HG03139 (cell line): Measurements from ENCODE around the gene MAGED2.
"Not testable (repeated sequence)": the region's sequence is repeated elsewhere in the genome, so short reads cannot be mapped to it uniquely, and the experiment has no call there.

Experiments used
- ATAC-seq: cut with Tn5 transposase; IDR thresholded peaks from one replicate; pipeline ENCODE4 v1.9.1; 2021; ENCODE audit not compliant: unreplicated experiment

Gene MAGED2

GRCh38 chrX:54817220-54817820, 9.8 kb downstream of the MAGED2 start:
- no peak for ATAC-seq

GRCh38 chrX:54818221-54818620, 10.7 kb downstream of the MAGED2 start:
- no peak for ATAC-seq

GRCh38 chrX:54819201-54819600, 11.7 kb downstream of the MAGED2 start:
- no peak for ATAC-seq

- ATAC-seq: no peak
Measured at GRCh38 chrX:54820737-54821136, 13.2 kb downstream of the MAGED2 start.

GRCh38 chrX:54821310-54821709, 13.8 kb downstream of the MAGED2 start:
- no peak for ATAC-seq

- no peak for ATAC-seq
Measured at GRCh38 chrX:54824195-54824594, 16.6 kb downstream of the MAGED2 start.

- ATAC-seq: no peak
Measured at GRCh38 chrX:54824722-54825121, 17.2 kb downstream of the MAGED2 start.

GRCh38 chrX:54825716-54826438, 18.3 kb downstream of the MAGED2 start:
- ATAC-seq: no peak

GRCh38 chrX:54826598-54826997, 19.1 kb downstream of the MAGED2 start:
- ATAC-seq: no peak

GRCh38 chrX:54838583-54838982, 31.0 kb downstream of the MAGED2 start:
- no peak for ATAC-seq

GRCh38 chrX:54841184-54841874, 33.8 kb downstream of the MAGED2 start:
- not testable (repeated sequence) for ATAC-seq

GRCh38 chrX:54842607-54843006, 35.1 kb downstream of the MAGED2 start:
- no peak for ATAC-seq

GRCh38 chrX:54843050-54843449, 35.5 kb downstream of the MAGED2 start:
- no peak for ATAC-seq

- not testable (repeated sequence) for ATAC-seq
Measured at GRCh38 chrX:54847700-54848099, 40.2 kb downstream of the MAGED2 start.

- no peak for ATAC-seq
Measured at GRCh38 chrX:54865208-54865607, 57.7 kb downstream of the MAGED2 start.
